SKM-1 treated with dmso at 0.1 percent for 144 hours (cell line): Measurements from ENCODE around the gene RESP18.
"Not testable (repeated sequence)": the region's sequence is repeated elsewhere in the genome, so short reads cannot be mapped to it uniquely, and the experiment has no call there.

ENCODE experiments used
- DNase-seq: peaks from one replicate; lab custom pipeline; 2025; ENCODE audit not compliant: unreplicated experiment; lab: John Stamatoyannopoulos, UW

The RESP18 gene

GRCh38 chr2:219292616-219293015 lies 39.9 kb downstream of the RESP18 start:
- DNase-seq, result no peak

GRCh38 chr2:219291910-219292490 lies 40.5 kb downstream of the RESP18 start:
- DNase-seq, result no peak

GRCh38 chr2:219291394-219291793 lies 41.1 kb downstream of the RESP18 start:
- DNase-seq, result no peak

GRCh38 chr2:219290381-219291171 lies 42.0 kb downstream of the RESP18 start:
- no peak for DNase-seq

GRCh38 chr2:219289537-219290361 lies 42.8 kb downstream of the RESP18 start:
- DNase-seq, result no peak

GRCh38 chr2:219289195-219289536 lies 43.4 kb downstream of the RESP18 start:
- no peak for DNase-seq

GRCh38 chr2:219287580-219288265 lies 44.8 kb downstream of the RESP18 start:
- no peak for DNase-seq

- not testable (repeated sequence) for DNase-seq
These were observed 45.5 kb downstream of the RESP18 start for GRCh38 chr2:219287116-219287440.

- DNase-seq, result no peak
These were observed 46.0 kb downstream of the RESP18 start for GRCh38 chr2:219286436-219287115.

GRCh38 chr2:219285894-219286425 lies 46.6 kb downstream of the RESP18 start:
- no peak for DNase-seq

GRCh38 chr2:219285373-219285735 lies 47.2 kb downstream of the RESP18 start:
- DNase-seq, result no peak

- no peak for DNase-seq
These were observed 47.8 kb downstream of the RESP18 start for GRCh38 chr2:219284501-219285372.

GRCh38 chr2:219282943-219283581 lies 49.5 kb downstream of the RESP18 start:
- no peak for DNase-seq

GRCh38 chr2:219282375-219282774 lies 50.2 kb downstream of the RESP18 start:
- DNase-seq, result no peak

GRCh38 chr2:219281588-219281987 lies 51.0 kb downstream of the RESP18 start:
- DNase-seq, result no peak

GRCh38 chr2:219280651-219281050 lies 51.9 kb downstream of the RESP18 start:
- no peak for DNase-seq

- DNase-seq, result no peak
These were observed 52.5 kb downstream of the RESP18 start for GRCh38 chr2:219279916-219280516.

GRCh38 chr2:219279151-219279915 lies 53.2 kb downstream of the RESP18 start, which contains the start of gene DNAJB2:
Gene DNAJB2 (plus strand): TSS chr2:219279366. CDS start chr2:219279834, 468 bp downstream.
- DNase-seq, result peak; percentile 98
